Heart right ventricle (tissue), 16 donors: ENCODE data around the gene RALB. TPM values are rescaled to one million over a fixed set of nuclear protein-coding genes. Genes with fewer than 3 reads are reported as not detected.

Experiments
- ATAC-seq, 8 donors: fragments of 200-7000 bp; cut with Tn5 transposase; one replicate each; pipeline ENCODE4 v1.9.1; 2020; ENCODE audit warnings: mild to moderate bottlenecking in 8 of 8, moderate library complexity in 8 of 8, moderate number of reproducible peaks in 1 of 8
- DNase-seq, 2 donors: peaks; one replicate each; pipeline ENCODE4 v3.0.0-alpha.2; 2020
- H3K27ac ChIP-seq, 10 donors: fragments of 200-600 bp; sonication (generic) in 2 of 10; one replicate each; pipeline versions ENCODE4 v1.5.0 to v1.8.0; 2020 to 2022; ENCODE audit warnings: mild to moderate bottlenecking in 3 of 10
- H3K27me3 ChIP-seq, 7 donors: fragments of 200-600 bp; one replicate each; pipeline ENCODE4 v1.8.0; 2021 to 2022; ENCODE audit warnings: mild to moderate bottlenecking in 2 of 7
- H3K36me3 ChIP-seq, 9 donors: fragments of 200-600 bp; sonication (generic) in 1 of 9; one replicate each; pipeline versions ENCODE4 v1.5.0 to v1.8.0; 2020 to 2022; ENCODE audit warnings: mild to moderate bottlenecking in 2 of 9
- H3K4me1 ChIP-seq, 9 donors: fragments of 200-600 bp; sonication (generic) in 1 of 9; one replicate each; pipeline versions ENCODE4 v1.5.0 to v1.8.0; 2020 to 2022; ENCODE audit warnings: mild to moderate bottlenecking in 4 of 9
- H3K4me3 ChIP-seq, 10 donors: fragments of 200-600 bp; sonication (generic) in 2 of 10; one replicate each; pipeline versions ENCODE4 v1.5.0 to v1.8.0; 2020 to 2022; ENCODE audit warnings: mild to moderate bottlenecking in 7 of 10, moderate library complexity in 2 of 10
- H3K9me3 ChIP-seq, 11 donors: fragments of 200-600 bp in 10 of 11; sonication (generic) in 2 of 11; one replicate each; pipeline versions ENCODE4 v1.5.0 to v1.8.0; 2013 to 2022; ENCODE audit warnings: mild to moderate bottlenecking in 2 of 11, control low read depth in 1 of 11, moderate library complexity in 1 of 11
- WGBS, 2 donors: extraction: QIAGEN DNeasy Blood & Tissue Kit; methylation state at CpG; one replicate each; pipeline ENCODE4 v1.1.7; 2013; ENCODE audit warnings: inconsistent platforms in 1 of 2; 5-methylcytosine and 5-hydroxymethylcytosine counted together
- intact Hi-C, 10 donors: fragments of 100-400 bp; cut with DNase I; formaldehyde crosslinking; loops; one replicate each; pipeline versions ENCODE4 v1.11.1 to v1.14.2; 2022
- polyA plus RNA-seq, 2 donors: library from polyadenylated mRNA; stranded (reverse); fragments of 200-250 nt; gene quantifications; one replicate each; pipeline ENCODE4 v1.2.3, GENCODE V29; 2013
- total RNA-seq, 10 donors: library from RNA; stranded (reverse); fragmentation: NEBNext Ultra II Directional in 3 of 10; extraction: Animal tissue kit (Norgen Biotek cat#: 25700) in 3 of 10; gene quantifications; one replicate each; pipeline versions ENCODE4 v1.2.1 to v1.2.4, GENCODE V29; 2021 to 2023
- TF ChIP-seq, protein P1 (sequence below), 9 donors: fragments of 200-600 bp; sonication (generic) in 2 of 9; IDR thresholded peaks; one replicate each; pipeline versions ENCODE4 v1.5.0 to v1.8.0; 2021 to 2022; ENCODE audit warnings: antibody characterized with exemption in 9 of 9, mild to moderate bottlenecking in 5 of 9, moderate library complexity in 1 of 9
- donor health status: Arrhythmogenic right ventricular cardiomyopathy.
- donor health status: ischemic (EF 13 %, LVEDD 7.1; RV severe dilation, severe dysfunction).
- donor health status: healthy with polysubstance abuse.
- donor health status: DM: no; HTN: yes; CAD: no.
- donor health status: DM: no; HTN: no; CAD: no.
- donor health status: ischemic (EF 25% LVEDD 6.9; RV normal size, moderate dysfunction).
- donor health status: ischemic (EF 25% LVEDD 5.7; RV mildly dilated, moderate dysfunction).
- donor health status: healthy.
- donor health status: DM: yes; HTN: yes; CAD: no.
- donor health status: Ischemic cardiomyopathy.
- donor health status: ischemic (EF 35%, LVEDD 5.7; RV mildly dilated, moderate dysfunction).
- donor health status: nonischemic (EF 11% LVEDD 7.7; RV severe dilation, severe dysfunction).
- donor health status: DM: yes; HTN: yes; CAD: no.
- donor health status: PGD.
- donor health status: ischemic (EF 29% LVEDD 5.4; RV normal size, mild dysfunction).
- donor health status: nonischemic (EF 23%, LVEDD 6.1; RV moderate dilation, normal function).

RALB gene
- total and polyA plus RNA-seq, 12 donors = 21.9 to 68.1 (median 45.0) TPM

DNA sequence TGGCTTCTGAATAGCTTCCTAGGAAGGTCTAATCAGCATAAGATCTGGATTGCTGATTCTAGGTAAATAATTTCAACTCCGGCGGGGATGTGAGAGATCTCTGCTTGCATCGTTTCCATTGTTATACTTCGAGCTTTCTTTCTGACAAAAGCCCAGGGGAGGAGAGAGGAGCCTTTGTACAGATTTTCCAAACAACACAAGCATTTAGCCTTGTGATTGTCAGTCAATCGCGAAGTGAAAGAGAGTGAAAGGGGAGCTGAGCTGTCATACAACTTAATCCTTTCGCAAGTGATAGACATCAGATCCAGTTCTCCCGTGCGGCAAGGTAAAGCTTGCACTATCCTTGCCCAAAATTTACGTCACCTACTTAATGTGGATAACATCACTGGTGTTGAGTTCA, 26.2 kb downstream of the RALB start:
- 89 to 92% methylated on average over 10 of the region's 10 CpGs for WGBS, 2 donors
- ATAC-seq (no peak), DNase-seq (no peak)
- Histone ChIP-seq H3K4me1 (peaks cover 0 to 24% (median 5%) of the 10 kb centered on the region in 9 donors), H3K4me3 (no peak overlapping the region), H3K36me3 (peaks cover 0 to 54% (median 23%) of the 10 kb centered on the region in 9 donors), H3K27ac (no peak overlapping the region), H3K9me3 (no peaks in the 10 kb centered on the region), H3K27me3 (no peaks in the 10 kb centered on the region)
- intact Hi-C loops = no loop called here
- TF ChIP-seq, protein P1, sequence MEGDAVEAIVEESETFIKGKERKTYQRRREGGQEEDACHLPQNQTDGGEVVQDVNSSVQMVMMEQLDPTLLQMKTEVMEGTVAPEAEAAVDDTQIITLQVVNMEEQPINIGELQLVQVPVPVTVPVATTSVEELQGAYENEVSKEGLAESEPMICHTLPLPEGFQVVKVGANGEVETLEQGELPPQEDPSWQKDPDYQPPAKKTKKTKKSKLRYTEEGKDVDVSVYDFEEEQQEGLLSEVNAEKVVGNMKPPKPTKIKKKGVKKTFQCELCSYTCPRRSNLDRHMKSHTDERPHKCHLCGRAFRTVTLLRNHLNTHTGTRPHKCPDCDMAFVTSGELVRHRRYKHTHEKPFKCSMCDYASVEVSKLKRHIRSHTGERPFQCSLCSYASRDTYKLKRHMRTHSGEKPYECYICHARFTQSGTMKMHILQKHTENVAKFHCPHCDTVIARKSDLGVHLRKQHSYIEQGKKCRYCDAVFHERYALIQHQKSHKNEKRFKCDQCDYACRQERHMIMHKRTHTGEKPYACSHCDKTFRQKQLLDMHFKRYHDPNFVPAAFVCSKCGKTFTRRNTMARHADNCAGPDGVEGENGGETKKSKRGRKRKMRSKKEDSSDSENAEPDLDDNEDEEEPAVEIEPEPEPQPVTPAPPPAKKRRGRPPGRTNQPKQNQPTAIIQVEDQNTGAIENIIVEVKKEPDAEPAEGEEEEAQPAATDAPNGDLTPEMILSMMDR (IDR thresholded peaks at IDR 0.05) = no peak

DNA sequence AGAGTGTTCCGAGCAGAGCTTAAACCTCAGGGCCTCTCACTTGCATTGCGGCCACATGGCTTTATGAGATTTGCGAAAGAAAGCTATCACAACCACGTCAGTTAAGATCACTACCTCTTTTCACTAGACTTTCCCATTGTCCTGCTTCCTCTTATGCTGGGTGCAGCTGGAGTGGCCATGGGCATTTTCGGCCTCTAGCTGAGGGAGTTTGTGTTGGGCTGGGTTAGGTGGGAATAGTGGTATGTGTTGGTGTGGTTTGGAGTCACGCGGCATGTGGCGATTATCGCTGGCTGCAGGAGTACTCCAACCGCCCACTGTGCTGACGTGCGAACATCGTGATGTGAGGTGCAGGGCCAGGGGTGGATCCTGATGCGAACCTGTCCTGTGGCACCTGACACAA, 27.1 kb downstream of the RALB start:
- Histone ChIP-seq H3K4me1 (peaks cover 0 to 20% (median 1%) of the 10 kb centered on the region in 9 donors), H3K36me3 (peaks cover 0 to 62% (median 23%) of the 10 kb centered on the region in 9 donors), H3K4me3 (no peak overlapping the region), H3K27ac (peak overlapping the region in 1 of 10 donors; percentile 28), H3K27me3 (no peaks in the 10 kb centered on the region), H3K9me3 (no peaks in the 10 kb centered on the region)
- no peak for ATAC-seq
- intact Hi-C loops = no loop called here
- DNase-seq = no peak
- WGBS, 2 donors = 95 to 98% methylated on average over 14 of the region's 14 CpGs
- TF ChIP-seq, protein P1 (IDR thresholded peaks at IDR 0.05) = no peak

DNA sequence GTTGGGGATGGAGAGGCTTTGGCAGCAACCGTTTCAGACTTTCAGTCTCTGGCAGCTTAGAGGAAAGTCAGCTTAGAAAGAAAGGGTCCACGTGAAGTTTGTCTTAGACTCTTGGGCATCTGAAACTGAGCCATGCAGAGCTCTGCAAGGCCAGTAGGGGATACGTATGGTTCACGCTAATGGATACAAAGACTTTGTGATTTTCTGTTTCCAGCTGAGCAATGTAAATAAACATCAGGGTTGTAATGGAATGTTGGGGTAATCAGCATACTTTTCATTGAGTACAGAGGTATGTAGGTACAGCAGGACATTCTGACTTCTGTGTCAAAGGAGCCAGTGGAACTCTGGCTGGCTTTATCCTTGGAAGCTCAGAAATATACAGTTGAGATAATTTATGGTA, 31.0 kb downstream of the RALB start:
- no peak overlapping the region for H3K27ac ChIP-seq
- H3K36me3 ChIP-seq = peaks cover 0 to 83% (median 21%) of the 10 kb centered on the region in 9 donors
- H3K4me3 ChIP-seq = no peak overlapping the region
- DNase-seq (no peak), ATAC-seq (no peak)
- WGBS, 2 donors = 68 to 71% methylated on average over 4 of the region's 4 CpGs
- H3K27me3 ChIP-seq = no peaks in the 10 kb centered on the region
- intact Hi-C loops = no loop called here
- H3K4me1 ChIP-seq = peaks cover 0 to 18% (median 0%) of the 10 kb centered on the region in 9 donors
- H3K9me3 ChIP-seq = no peaks in the 10 kb centered on the region
- TF ChIP-seq, protein P1 (IDR thresholded peaks at IDR 0.05) = no peak

DNA sequence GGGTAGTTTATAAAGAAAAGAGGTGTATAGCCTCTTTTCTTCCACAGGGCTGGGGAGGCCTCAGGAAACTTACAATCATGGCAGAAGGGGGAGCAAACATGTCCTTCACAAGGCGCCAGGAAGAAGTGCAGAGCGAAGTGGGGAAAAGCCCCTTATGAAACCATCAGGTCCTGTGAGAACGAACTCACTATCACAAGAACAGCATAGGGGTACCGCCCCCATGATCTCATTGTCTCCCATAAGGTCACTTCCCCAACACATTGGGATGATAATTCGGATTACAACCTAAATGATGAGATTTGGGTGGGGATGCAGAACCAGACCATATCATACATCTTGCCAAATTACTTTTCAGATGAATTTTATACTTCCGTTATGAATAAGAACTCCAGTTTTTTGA, 32.4 kb downstream of the RALB start:
- no peak for ATAC-seq
- TF ChIP-seq, protein P1 (IDR thresholded peaks at IDR 0.05) = no peak
- WGBS, 2 donors = 93 to 94% methylated on average over 6 of the region's 6 CpGs
- Histone ChIP-seq H3K36me3 (peaks cover 0 to 83% (median 9%) of the 10 kb centered on the region in 9 donors), H3K4me3 (no peak overlapping the region), H3K9me3 (no peaks in the 10 kb centered on the region), H3K4me1 (peaks cover 0 to 21% (median 2%) of the 10 kb centered on the region in 9 donors), H3K27me3 (no peaks in the 10 kb centered on the region), H3K27ac (no peak overlapping the region)
- intact Hi-C loops = no loop called here
- no peak for DNase-seq
